H9 (cell line): ENCODE data around the gene APOBEC3G. TPM values are rescaled to one million over a fixed set of nuclear protein-coding genes. Genes with fewer than 3 reads are reported as not detected.
"Not testable (repeated sequence)": the region's sequence is repeated elsewhere in the genome, so short reads cannot be mapped to it uniquely, and the experiment has no call there.

Source experiments
- DNase-seq: peaks from one replicate; pipeline ENCODE4 v3.0.0-alpha.2; 2017
- H2AFZ ChIP-seq: one replicate; pipeline ENCODE4 v1.6.1; 2013; ENCODE audit warnings: mild to moderate bottlenecking, low read length, control low read depth, moderate library complexity
- H2AK5ac ChIP-seq: 2 replicates; pipeline ENCODE4 v1.6.1; 2013; ENCODE audit warnings: low read length, control low read depth, mixed read lengths; ENCODE audit not compliant: insufficient read length
- H2BK120ac ChIP-seq: one replicate; pipeline ENCODE4 v1.6.1; 2013; ENCODE audit warnings: low read depth, mild to moderate bottlenecking, low read length, control low read depth, inconsistent platforms; ENCODE audit not compliant: poor library complexity, severe bottlenecking
- H2BK12ac ChIP-seq: 2 replicates; pipeline ENCODE4 v1.6.1; 2013; ENCODE audit warnings: low read length, control low read depth, mixed read lengths, low read depth; ENCODE audit not compliant: insufficient read length
- H2BK15ac ChIP-seq: 2 replicates; pipeline ENCODE4 v1.6.1; 2013; ENCODE audit warnings: low read depth, low read length, control low read depth
- H2BK20ac ChIP-seq: one replicate; pipeline ENCODE4 v1.6.1; 2013; ENCODE audit warnings: low read depth, mild to moderate bottlenecking, low read length, control low read depth, inconsistent platforms; ENCODE audit not compliant: poor library complexity, severe bottlenecking
- H2BK5ac ChIP-seq: 2 replicates; pipeline ENCODE4 v1.6.1; 2013; ENCODE audit warnings: low read length, control low read depth, mixed read lengths; ENCODE audit not compliant: insufficient read length
- H3K14ac ChIP-seq: 2 replicates; pipeline ENCODE4 v1.6.1; 2013; ENCODE audit warnings: low read length, control low read depth; ENCODE audit not compliant: insufficient read depth
- H3K18ac ChIP-seq: 2 replicates; pipeline ENCODE4 v1.6.1; 2013; ENCODE audit warnings: low read depth, mild to moderate bottlenecking, mixed read lengths, low read length, control low read depth; ENCODE audit not compliant: insufficient read length
- H3K23ac ChIP-seq: 2 replicates; pipeline ENCODE4 v1.6.1; 2013; ENCODE audit warnings: low read length, control low read depth, mixed read lengths, low read depth; ENCODE audit not compliant: insufficient read length
- H3K23me2 ChIP-seq: 2 replicates; pipeline ENCODE4 v1.6.1; 2013; ENCODE audit warnings: low read depth, mild to moderate bottlenecking, mixed read lengths, low read length, control low read depth; ENCODE audit not compliant: insufficient read length, poor library complexity, severe bottlenecking
- H3K27ac ChIP-seq: 2 replicates; pipeline ENCODE4 v1.5.1; 2013; ENCODE audit warnings: low read length, control low read depth, mixed read lengths, low read depth; ENCODE audit not compliant: insufficient read length
- H3K27me3 ChIP-seq: 2 replicates; pipeline ENCODE4 v1.6.1; 2013; ENCODE audit warnings: low read length, control low read depth, inconsistent platforms; ENCODE audit not compliant: insufficient read depth
- H3K4ac ChIP-seq: 2 replicates; pipeline ENCODE4 v1.6.1; 2013; ENCODE audit warnings: low read depth, mild to moderate bottlenecking, control low read depth, inconsistent platforms, low read length, moderate library complexity
- H3K4me1 ChIP-seq: 2 replicates; pipeline ENCODE4 v1.6.1; 2013; ENCODE audit warnings: low read length, control low read depth, inconsistent platforms; ENCODE audit not compliant: insufficient read depth
- H3K4me2 ChIP-seq: 2 replicates; pipeline ENCODE4 v1.6.1; 2013; ENCODE audit warnings: low read length, control low read depth, mixed read lengths; ENCODE audit not compliant: insufficient read length, insufficient read depth
- H3K56ac ChIP-seq: 2 replicates; pipeline ENCODE4 v1.6.1; 2013; ENCODE audit warnings: low read depth, mild to moderate bottlenecking, mixed read lengths, low read length, control low read depth; ENCODE audit not compliant: insufficient read length
- H3K79me1 ChIP-seq: 2 replicates; pipeline ENCODE4 v1.6.1; 2013; ENCODE audit warnings: low read depth, mild to moderate bottlenecking, moderate library complexity, low read length, control low read depth, inconsistent platforms; ENCODE audit not compliant: insufficient read depth, poor library complexity, severe bottlenecking
- H3K79me2 ChIP-seq: 2 replicates; pipeline ENCODE4 v1.6.1; 2013; ENCODE audit warnings: low read length, control low read depth, inconsistent platforms; ENCODE audit not compliant: insufficient read depth
- H3K9ac ChIP-seq: 2 replicates; pipeline ENCODE4 v1.6.1; 2013; ENCODE audit warnings: low read length, control low read depth, mixed read lengths; ENCODE audit not compliant: insufficient read length; ENCODE audit errors: extremely low read depth
- H3K9me3 ChIP-seq: one replicate; pipeline ENCODE4 v1.6.1; 2013; ENCODE audit warnings: low read depth, low read length, inconsistent platforms; ENCODE audit not compliant: control insufficient read depth
- H3T11ph ChIP-seq: one replicate; pipeline ENCODE4 v1.6.1; 2013; ENCODE audit warnings: mild to moderate bottlenecking, low read length, control low read depth, inconsistent platforms
- H4K20me1 ChIP-seq: one replicate; pipeline ENCODE4 v1.6.1; 2013; ENCODE audit not compliant: control insufficient read depth, insufficient read length, insufficient read depth
- H4K5ac ChIP-seq: 2 replicates; pipeline ENCODE4 v1.6.1; 2013; ENCODE audit warnings: low read depth, mild to moderate bottlenecking, mixed read lengths, low read length, control low read depth; ENCODE audit not compliant: insufficient read length
- H4K8ac ChIP-seq: replicated peaks from 2 replicates; pipeline ENCODE4 v1.6.1; 2013; ENCODE audit warnings: low read length, control low read depth, mixed read lengths, low read depth; ENCODE audit not compliant: insufficient read length
- H4K91ac ChIP-seq: 2 replicates; pipeline ENCODE4 v1.6.1; 2013; ENCODE audit warnings: low read depth, mild to moderate bottlenecking, moderate library complexity, mixed read lengths, low read length, control low read depth; ENCODE audit not compliant: insufficient read length
- H3K27ac Mint-ChIP-seq, 3 experiments: 2 replicates in 2 of 3; 3 replicates in 1 of 3; pipeline ENCODE4 v1.8.0; 2020 to 2021; ENCODE audit warnings: mixed read lengths in 3 of 3, mild to moderate bottlenecking in 1 of 3, moderate library complexity in 1 of 3
- H3K27me3 Mint-ChIP-seq: 2 replicates; pipeline ENCODE4 v1.8.0; 2021; ENCODE audit warnings: low read depth, mild to moderate bottlenecking, moderate library complexity, mixed read lengths
- H3K36me3 Mint-ChIP-seq, 3 experiments: 2 replicates in 2 of 3; 3 replicates in 1 of 3; pipeline ENCODE4 v1.8.0; 2020 to 2021; ENCODE audit warnings: low read depth in 3 of 3, mixed read lengths in 3 of 3; ENCODE audit not compliant: insufficient read depth in 1 of 3
- H3K4me1 Mint-ChIP-seq, 2 experiments: 2 replicates each; pipeline ENCODE4 v1.8.0; 2020; ENCODE audit warnings: mixed read lengths in 2 of 2
- H3K4me3 Mint-ChIP-seq, 2 experiments: 2 replicates in 1 of 2; 3 replicates in 1 of 2; pipeline ENCODE4 v1.8.0; 2020 to 2021; ENCODE audit warnings: mild to moderate bottlenecking in 2 of 2, mixed read lengths in 2 of 2, moderate library complexity in 1 of 2
- H3K9me3 Mint-ChIP-seq, 2 experiments: 2 replicates in 1 of 2; 3 replicates in 1 of 2; pipeline ENCODE4 v1.8.0; 2020; ENCODE audit warnings: mild to moderate bottlenecking in 2 of 2, mixed read lengths in 2 of 2, moderate library complexity in 1 of 2
- CTCF ChIP-seq: fragments of 200-600 bp; sonication (generic); conservative IDR thresholded peaks from 3 replicates; pipeline ENCODE4 v1.8.0; 2021; ENCODE audit warnings: antibody characterized with exemption, mild to moderate bottlenecking
- whole genome bisulfite sequencing: extraction: QIAGEN DNeasy Blood & Tissue Kit; methylation state at CpG from one replicate; pipeline ENCODE4 v1.1.7; 2013; ENCODE audit warnings: missing lambda C conversion rate, low lambda C conversion rate, mixed read lengths; ENCODE audit not compliant: insufficient read length; ENCODE audit errors: extremely low coverage; 5-methylcytosine and 5-hydroxymethylcytosine counted together
- total RNA-seq: library from RNA; stranded (reverse); gene quantifications from 2 replicates; pipeline ENCODE4 v1.2.1, GENCODE V29; 2021

APOBEC3G gene
- total RNA-seq, 1 experiment from 2014 or later, result 2.4 TPM

DNA sequence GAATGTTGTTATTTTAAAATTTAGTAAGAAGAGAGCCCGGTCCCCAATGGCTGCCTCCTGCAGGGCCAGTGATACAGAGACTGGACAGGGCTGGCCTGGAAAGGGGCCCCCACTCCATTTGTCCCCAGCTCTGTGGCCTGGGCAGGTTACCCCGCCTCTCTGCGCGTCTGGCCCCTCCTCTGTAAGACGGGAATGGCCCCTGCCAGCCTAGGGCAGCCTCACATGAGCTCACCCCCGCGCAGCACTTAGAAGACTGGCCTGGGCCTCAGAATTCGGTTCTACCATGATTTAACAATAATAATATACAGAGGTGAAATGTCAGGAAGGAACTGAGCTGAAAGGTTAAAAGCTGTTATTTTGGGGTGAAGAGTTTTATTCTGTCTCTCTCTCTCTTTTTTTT lies 1.3 kb downstream of the APOBEC3G start:
- Histone ChIP-seq H3K56ac (no peak overlapping the region), H2BK15ac (no peak overlapping the region), H2AK5ac (no peak overlapping the region), H2BK120ac (no peak overlapping the region), H3K14ac (no peak overlapping the region), H3K79me2 (no peaks in the 10 kb centered on the region), H4K5ac (no peak overlapping the region), H3T11ph (no peak overlapping the region), H2BK12ac (no peak overlapping the region), H3K4ac (no peak overlapping the region), H2BK5ac (no peak overlapping the region), H3K27ac (no peak overlapping the region), H2AFZ (no peak overlapping the region), H4K20me1 (no peaks in the 10 kb centered on the region), H3K9ac (no peak overlapping the region), H3K23ac (no peak overlapping the region), H2BK20ac (no peak overlapping the region), H4K91ac (no peak overlapping the region), H3K9me3 (no peaks in the 10 kb centered on the region), H3K18ac (no peak overlapping the region), H3K79me1 (no peaks in the 10 kb centered on the region), H3K23me2 (no peaks in the 10 kb centered on the region), H4K8ac (no peak overlapping the region), H3K27me3 (no peaks in the 10 kb centered on the region), H3K4me1 (no peaks in the 10 kb centered on the region), H3K4me2 (no peak overlapping the region)
- Mint-ChIP-seq H3K9me3 (no peaks in the 10 kb centered on the region), H3K36me3 (no peaks in the 10 kb centered on the region), H3K27ac (no peak overlapping the region), H3K27me3 (no peaks in the 10 kb centered on the region; the same call in none of the 2 replicates), H3K4me1 (peaks cover 25 to 46% of the 10 kb centered on the region in 2 experiments), H3K4me3 (no peak overlapping the region)
- no peak for TF ChIP-seq CTCF
- WGBS, result no CpG with 5 or more reads among the region's 8 CpGs
- DNase-seq, result no peak

DNA sequence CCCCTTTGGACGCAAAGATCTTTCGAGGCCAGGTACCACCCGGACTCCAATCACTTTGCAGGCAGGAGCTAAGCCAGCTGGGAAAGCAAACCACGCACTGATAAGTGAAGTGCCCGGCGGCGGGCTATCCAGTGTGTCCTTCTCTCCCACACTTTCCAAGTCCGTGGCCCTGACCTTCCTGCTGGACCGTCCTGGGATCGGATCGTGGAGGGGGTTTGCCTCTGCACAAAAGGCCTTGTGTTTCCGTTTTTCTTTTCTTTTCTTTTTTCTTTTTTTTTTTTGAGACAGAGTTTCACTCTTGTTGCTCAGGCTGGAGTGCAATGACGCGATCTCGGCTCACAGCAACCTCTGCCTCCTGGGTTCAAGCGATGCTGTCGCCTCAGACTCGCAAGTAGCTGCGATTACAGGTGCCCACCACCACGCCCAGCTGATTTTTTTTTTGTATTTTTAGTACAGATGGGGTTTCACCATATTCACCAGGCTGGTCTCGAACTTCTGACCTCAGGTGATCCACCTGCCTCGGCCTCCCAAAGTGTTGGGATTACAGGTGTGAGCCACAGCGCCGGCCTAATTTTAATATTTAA lies 2.1 kb downstream of the APOBEC3G start:
- not testable (repeated sequence) for H3K27me3 Mint-ChIP-seq, H3K9ac ChIP-seq

More for the DNA sequence above, 2.1 kb downstream of the APOBEC3G start:
- H4K8ac ChIP-seq, H2AK5ac ChIP-seq, H2BK120ac ChIP-seq, H3K4me2 ChIP-seq, H3K18ac ChIP-seq, H3K27ac ChIP-seq, H3K14ac ChIP-seq, H2BK15ac ChIP-seq, H3K4ac ChIP-seq, H4K91ac ChIP-seq, H3T11ph ChIP-seq, H2BK20ac ChIP-seq, H4K5ac ChIP-seq, H3K9me3 ChIP-seq, H3K56ac ChIP-seq, H3K79me2 ChIP-seq, H4K20me1 ChIP-seq, H3K27me3 ChIP-seq, H3K79me1 ChIP-seq, H2BK5ac ChIP-seq, H2AFZ ChIP-seq, H3K23ac ChIP-seq, H3K4me1 ChIP-seq, H3K36me3 Mint-ChIP-seq, H3K9me3 Mint-ChIP-seq, DNase-seq, H2BK12ac ChIP-seq, H3K23me2 ChIP-seq, H3K27ac Mint-ChIP-seq, H3K4me3 Mint-ChIP-seq: not testable (repeated sequence)
- WGBS, result no CpG with 5 or more reads among the region's 24 CpGs
- peaks cover 21 to 39% of the 10 kb centered on the region in 2 experiments for H3K4me1 Mint-ChIP-seq
